BJ (cell line): ENCODE data around the gene OR8D4. TPM values are rescaled to one million over a fixed set of nuclear protein-coding genes. Genes with fewer than 3 reads are reported as not detected.

Experiments used
- CTCF ChIA-PET: fragments of 350-600 bp; formaldehyde crosslinking; extraction: SDS; loops from one replicate; lab custom pipeline; 2021; ENCODE audit warnings: antibody characterized with exemption, inconsistent platforms; lab: Yijun Ruan, JAX
- POLR2A ChIA-PET: fragments of 300-600 bp; sonication (Branson Sonifier 250); formaldehyde crosslinking; extraction: SDS; loops from one replicate; lab custom pipeline; 2021; ENCODE audit warnings: antibody characterized with exemption; lab: Charles Lee
- DNase-seq: peaks from one replicate; pipeline ENCODE4 v3.0.0-alpha.2; 2011; ENCODE audit warnings: low read depth
- H3K27me3 ChIP-seq: 2 replicates; pipeline ENCODE4 v1.6.0; 2011; ENCODE audit warnings: low read length; ENCODE audit not compliant: control insufficient read depth, insufficient read depth
- H3K36me3 ChIP-seq: 2 replicates; pipeline ENCODE4 v1.5.1; 2011; ENCODE audit warnings: low read length; ENCODE audit not compliant: control insufficient read depth, insufficient read depth
- H3K4me3 ChIP-seq: 2 replicates; pipeline ENCODE4 v1.5.1; 2011; ENCODE audit warnings: low read depth, mild to moderate bottlenecking, control low read depth, low read length
- polyA plus RNA-seq: library from polyadenylated mRNA; depleted of rRNA; stranded (reverse); fragments of >200 nt; gene quantifications from 2 replicates; pipeline ENCODE4 v1.2.3, GENCODE V29; 2011
- TF ChIP-seq, protein P1 (sequence below): IDR thresholded peaks from 2 replicates; pipeline ENCODE4 v1.5.1; 2011; ENCODE audit warnings: low read depth, mild to moderate bottlenecking, control low read depth, inconsistent platforms, low read length, moderate library complexity; ENCODE audit not compliant: insufficient read depth

The OR8D4 gene
- polyA plus RNA-seq, 1 experiment = not detected

DNA sequence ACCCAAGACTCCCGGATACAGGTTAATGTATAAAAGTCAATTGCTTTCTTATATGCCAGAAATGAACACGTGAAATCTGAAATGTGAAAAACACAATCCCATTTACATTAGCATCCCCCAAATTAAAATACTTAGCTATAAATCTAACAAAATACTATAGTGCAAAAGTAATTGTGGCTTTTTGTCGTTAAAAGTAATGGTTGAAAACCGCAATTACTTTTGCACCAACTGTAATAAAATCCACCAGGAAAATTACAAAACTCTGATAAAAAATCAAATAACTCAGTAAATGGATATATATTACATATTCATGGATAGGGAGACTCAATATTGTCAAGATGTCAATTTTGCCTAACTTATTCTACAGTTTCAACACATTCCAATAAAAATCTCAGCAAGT is 21.1 kb upstream of the OR8D4 start:
- no peak for DNase-seq
- TF ChIP-seq, protein P1, sequence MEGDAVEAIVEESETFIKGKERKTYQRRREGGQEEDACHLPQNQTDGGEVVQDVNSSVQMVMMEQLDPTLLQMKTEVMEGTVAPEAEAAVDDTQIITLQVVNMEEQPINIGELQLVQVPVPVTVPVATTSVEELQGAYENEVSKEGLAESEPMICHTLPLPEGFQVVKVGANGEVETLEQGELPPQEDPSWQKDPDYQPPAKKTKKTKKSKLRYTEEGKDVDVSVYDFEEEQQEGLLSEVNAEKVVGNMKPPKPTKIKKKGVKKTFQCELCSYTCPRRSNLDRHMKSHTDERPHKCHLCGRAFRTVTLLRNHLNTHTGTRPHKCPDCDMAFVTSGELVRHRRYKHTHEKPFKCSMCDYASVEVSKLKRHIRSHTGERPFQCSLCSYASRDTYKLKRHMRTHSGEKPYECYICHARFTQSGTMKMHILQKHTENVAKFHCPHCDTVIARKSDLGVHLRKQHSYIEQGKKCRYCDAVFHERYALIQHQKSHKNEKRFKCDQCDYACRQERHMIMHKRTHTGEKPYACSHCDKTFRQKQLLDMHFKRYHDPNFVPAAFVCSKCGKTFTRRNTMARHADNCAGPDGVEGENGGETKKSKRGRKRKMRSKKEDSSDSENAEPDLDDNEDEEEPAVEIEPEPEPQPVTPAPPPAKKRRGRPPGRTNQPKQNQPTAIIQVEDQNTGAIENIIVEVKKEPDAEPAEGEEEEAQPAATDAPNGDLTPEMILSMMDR = no peak
- POLR2A ChIA-PET = no interaction called here
- CTCF ChIA-PET = no interaction called here
- Histone ChIP-seq H3K36me3 (no peaks in the 10 kb centered on the region), H3K4me3 (no peak overlapping the region), H3K27me3 (no peaks in the 10 kb centered on the region)

DNA sequence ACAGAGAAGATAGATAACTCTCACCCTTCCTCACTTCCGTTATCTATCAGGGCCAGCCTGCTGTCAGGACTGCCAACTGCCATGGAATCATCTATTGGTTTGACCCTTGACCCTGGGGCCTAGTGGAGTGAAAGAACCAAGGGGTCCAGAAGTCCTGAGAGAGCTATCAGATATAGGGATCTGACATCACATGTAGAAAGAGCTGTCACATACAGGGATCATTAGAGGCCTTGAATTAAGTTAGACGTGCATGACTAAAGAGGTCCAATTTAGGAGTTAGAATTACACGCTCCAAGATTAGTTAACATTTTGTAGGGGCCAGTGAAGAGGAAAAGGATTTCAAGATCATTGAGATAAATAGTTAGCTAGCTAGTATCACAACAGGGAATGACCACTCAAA is 16.4 kb upstream of the OR8D4 start, which contains the start of gene TMEM225:
Gene TMEM225 (minus strand): TSS at position 101 of the 400 bp plus-strand sequence. CDS start 245 bp downstream, outside the sequence.
- Histone ChIP-seq H3K36me3 (no peaks in the 10 kb centered on the region), H3K27me3 (no peaks in the 10 kb centered on the region), H3K4me3 (no peak within 1 kb of the TSS)
- DNase-seq = no peak
- TF ChIP-seq, protein P1 = no peak
- ChIA-PET CTCF (no interaction called here), POLR2A (interaction anchor here (0.7 kb wide), 1 partner anchor 993 kb away, joined by 5 read pairs; no protein-coding TSS in a partner anchor)

DNA sequence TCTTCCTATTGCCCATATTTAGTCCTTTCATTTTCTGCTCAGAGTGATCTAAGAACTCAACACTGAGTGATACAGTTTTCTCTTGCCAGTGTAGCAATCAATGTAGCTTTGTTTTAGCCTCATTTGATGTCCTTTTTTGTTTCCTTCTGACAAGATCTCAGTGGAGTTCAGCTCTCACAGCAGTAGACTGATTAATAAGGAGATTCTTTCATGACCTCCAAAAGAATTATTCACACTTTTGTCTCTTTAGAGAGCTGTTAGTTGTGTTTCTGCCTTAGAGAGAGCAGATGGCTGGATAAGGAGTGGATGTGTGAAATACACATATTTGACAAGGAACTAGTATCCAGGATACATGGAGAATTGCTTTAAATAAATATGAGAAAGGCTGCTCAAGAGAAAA is 9.9 kb upstream of the OR8D4 start:
- no peak for DNase-seq
- ChIA-PET POLR2A (no interaction called here), CTCF (no interaction called here)

DNA sequence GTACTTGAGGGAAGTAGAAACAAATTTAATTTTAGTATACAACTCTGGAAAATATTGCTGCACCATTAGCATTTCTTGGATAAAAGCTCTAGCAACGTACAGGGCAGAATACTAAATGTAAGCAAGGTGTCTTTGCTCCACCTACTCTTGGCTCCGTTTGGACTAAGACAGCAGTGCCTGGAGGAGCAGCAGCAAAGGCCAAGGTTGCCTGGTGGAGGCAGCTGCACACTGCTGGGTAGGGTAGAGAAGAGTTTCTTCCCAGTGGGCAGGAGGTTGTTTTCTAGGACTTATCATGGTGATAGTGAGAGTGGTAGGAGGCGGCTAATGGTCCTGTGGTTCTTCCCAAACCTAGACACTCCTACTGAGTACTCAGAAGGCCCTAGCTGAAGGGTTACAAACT is 2.2 kb upstream of the OR8D4 start:
- TF ChIP-seq, protein P1 = no peak
- ChIA-PET POLR2A (no interaction called here), CTCF (no interaction called here)
- Histone ChIP-seq H3K27me3 (no peaks in the 10 kb centered on the region), H3K4me3 (no peak overlapping the region), H3K36me3 (no peaks in the 10 kb centered on the region)
- no peak for DNase-seq

More for the DNA sequence above, 9.9 kb upstream of the OR8D4 start:
- TF ChIP-seq, protein P1 = no peak
- H3K4me3 ChIP-seq = no peak overlapping the region
- H3K36me3 ChIP-seq = no peaks in the 10 kb centered on the region
- no peaks in the 10 kb centered on the region for H3K27me3 ChIP-seq

DNA sequence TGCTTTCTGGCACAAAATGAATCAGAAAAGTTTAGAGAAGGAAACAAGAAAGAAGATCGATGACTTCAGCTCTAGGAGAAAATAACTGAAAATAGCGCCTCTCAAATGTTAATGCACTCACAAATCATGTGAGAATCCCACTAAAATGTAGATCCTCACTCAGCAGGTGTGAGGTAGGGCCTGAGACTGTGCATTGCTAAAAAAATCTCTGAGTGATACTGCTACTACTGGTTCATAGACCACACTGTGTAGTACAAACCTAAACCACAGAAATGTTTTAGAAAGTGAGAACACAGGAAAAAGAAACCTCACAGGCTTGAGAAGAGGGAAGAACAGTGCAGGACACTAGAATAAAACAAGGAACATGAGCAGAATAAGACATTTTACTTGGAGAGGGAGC is 2.0 kb downstream of the OR8D4 start:
- CTCF ChIA-PET = no interaction called here
- POLR2A ChIA-PET = no interaction called here

More for the DNA sequence above, 2.0 kb downstream of the OR8D4 start:
- Histone ChIP-seq H3K36me3 (no peaks in the 10 kb centered on the region), H3K27me3 (no peaks in the 10 kb centered on the region), H3K4me3 (no peak overlapping the region)
- TF ChIP-seq, protein P1 = no peak
- DNase-seq = no peak
